HCT116 (cell line): ENCODE measurements around the gene KRTAP26-1. TPM values are rescaled to one million over a fixed set of nuclear protein-coding genes. Genes with fewer than 3 reads are reported as not detected.

Experiments
- CBX3 ChIP-seq: IDR thresholded peaks from 2 replicates; pipeline ENCODE4 v1.6.1; 2012; ENCODE audit warnings: low read depth
- CEBPB ChIP-seq: IDR thresholded peaks from 2 replicates; pipeline ENCODE4 v1.6.1; 2012; ENCODE audit warnings: low read depth
- EGR1 ChIP-seq: IDR thresholded peaks from 2 replicates; pipeline ENCODE4 v1.6.1; 2012; ENCODE audit warnings: low read depth
- ELF1 ChIP-seq: IDR thresholded peaks from 2 replicates; pipeline ENCODE4 v1.6.1; 2012; ENCODE audit warnings: low read depth, borderline replicate concordance
- FOSL1 ChIP-seq: IDR thresholded peaks from 2 replicates; pipeline ENCODE4 v1.6.1; 2012; ENCODE audit warnings: low read depth
- JUND ChIP-seq: IDR thresholded peaks from 2 replicates; pipeline ENCODE4 v1.6.1; 2012
- POLR2A ChIP-seq: IDR thresholded peaks from 2 replicates; pipeline ENCODE4 v1.7.0; 2011; ENCODE audit warnings: borderline replicate concordance; ENCODE audit not compliant: insufficient read depth, insufficient read length; ENCODE audit errors: extremely low read depth
- POLR2AphosphoS5 ChIP-seq: IDR thresholded peaks from 2 replicates; pipeline ENCODE4 v1.6.1; 2011; ENCODE audit warnings: mild to moderate bottlenecking, low read depth, low read length, moderate library complexity
- YY1 ChIP-seq: IDR thresholded peaks from 2 replicates; pipeline ENCODE4 v1.6.1; 2011; ENCODE audit warnings: low read length, low read depth, moderate library complexity, mild to moderate bottlenecking; ENCODE audit not compliant: insufficient replicate concordance; ENCODE audit errors: extremely low read depth
- total RNA-seq: library from RNA; stranded (reverse); gene quantifications from one replicate; pipeline ENCODE4 v1.2.1, GENCODE V29; 2021; ENCODE audit not compliant: unreplicated experiment
- TF ChIP-seq, protein P1 (sequence below): IDR thresholded peaks from 2 replicates; pipeline ENCODE4 v1.6.1; 2012

Gene KRTAP26-1
- total RNA-seq, 1 experiment from 2014 or later, result not detected

DNA sequence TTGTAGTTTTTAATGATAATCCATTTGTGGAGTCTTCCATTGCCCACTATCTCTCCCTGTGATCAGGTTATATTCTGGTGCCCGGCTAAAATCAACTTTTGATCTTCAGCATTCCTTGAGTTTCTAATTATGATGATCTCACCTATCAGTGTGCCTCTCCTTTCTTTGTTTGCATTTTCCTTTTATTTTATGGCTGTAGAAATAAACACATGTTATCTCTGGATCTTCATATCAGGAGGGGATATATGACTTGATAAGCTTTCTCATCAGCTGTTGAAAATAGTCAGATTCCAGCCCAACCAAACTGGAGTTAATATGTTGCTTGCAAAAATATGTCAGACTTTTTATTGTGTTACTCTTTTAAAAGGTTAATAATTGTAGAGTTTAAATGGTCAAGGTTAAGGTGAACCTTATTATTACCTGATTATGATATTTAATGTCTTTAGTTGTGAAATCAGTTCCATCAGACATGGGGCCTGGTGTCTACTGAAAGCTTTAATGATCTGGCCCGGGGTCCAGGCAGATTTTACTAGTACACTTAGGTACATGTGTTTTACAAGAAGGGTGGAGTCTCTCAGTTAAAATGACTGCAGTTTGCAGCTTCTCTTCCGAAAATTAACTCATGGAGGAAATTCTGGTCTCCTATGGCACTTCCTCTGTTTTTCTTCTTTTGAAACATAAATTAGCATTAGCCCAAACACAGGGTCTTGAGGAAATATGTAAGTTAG is 50.1 kb downstream of the KRTAP26-1 start (continued):
- TF ChIP-seq ELF1 (no peak), POLR2AphosphoS5 (no peak), CEBPB (no peak), EGR1 (no peak), FOSL1 (no peak), CBX3 (no peak), POLR2A (no peak), YY1 (no peak), JUND (no peak)
- TF ChIP-seq, protein P1, sequence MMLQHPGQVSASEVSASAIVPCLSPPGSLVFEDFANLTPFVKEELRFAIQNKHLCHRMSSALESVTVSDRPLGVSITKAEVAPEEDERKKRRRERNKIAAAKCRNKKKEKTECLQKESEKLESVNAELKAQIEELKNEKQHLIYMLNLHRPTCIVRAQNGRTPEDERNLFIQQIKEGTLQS, result no peak
- TF ChIP-seq, all 23 proteins: peak for 0

Other genes with a start within 250 kb of the KRTAP26-1 start
- gene CLDN17, start 153.5 kb downstream of the KRTAP26-1 start, total RNA-seq, result not detected
- not detected for gene CLDN8, start 104.2 kb downstream of the KRTAP26-1 start, total RNA-seq
- not detected for gene KRTAP24-1, start 37.4 kb downstream of the KRTAP26-1 start, total RNA-seq
- gene KRTAP25-1, start 30.8 kb downstream of the KRTAP26-1 start, total RNA-seq, result not detected
- gene KRTAP27-1, start 17.4 kb upstream of the KRTAP26-1 start, total RNA-seq, result not detected
- not detected for gene KRTAP23-1, start 28.3 kb upstream of the KRTAP26-1 start, total RNA-seq
- not detected for gene KRTAP13-2, start 52.0 kb upstream of the KRTAP26-1 start, total RNA-seq
- not detected for gene KRTAP13-1, start 75.7 kb upstream of the KRTAP26-1 start, total RNA-seq
- gene KRTAP13-3, start 105.6 kb upstream of the KRTAP26-1 start, total RNA-seq, result not detected
- gene KRTAP13-4, start 109.9 kb upstream of the KRTAP26-1 start, total RNA-seq, result not detected
- gene KRTAP15-1, start 120.0 kb upstream of the KRTAP26-1 start, total RNA-seq, result not detected
- not detected for gene KRTAP19-1, start 160.1 kb upstream of the KRTAP26-1 start, total RNA-seq
- gene KRTAP19-2, start 167.1 kb upstream of the KRTAP26-1 start, total RNA-seq, result not detected
- gene KRTAP19-3, start 171.7 kb upstream of the KRTAP26-1 start, total RNA-seq, result not detected
- not detected for gene KRTAP19-4, start 176.8 kb upstream of the KRTAP26-1 start, total RNA-seq
- gene KRTAP19-5, start 181.8 kb upstream of the KRTAP26-1 start, total RNA-seq, result not detected
- gene KRTAP19-6, start 221.5 kb upstream of the KRTAP26-1 start, total RNA-seq, result not detected
- not detected for gene KRTAP19-7, start 241.0 kb upstream of the KRTAP26-1 start, total RNA-seq